Subcutaneous adipose tissue (tissue), 4 donors: Measurements from ENCODE around the gene PCYT2. TPM values are rescaled to one million over a fixed set of nuclear protein-coding genes. Genes with fewer than 3 reads are reported as not detected.

Experiments
- total RNA-seq, 4 donors: library from RNA; depleted of rRNA; stranded (reverse); fragments of >200 nt; gene quantifications; one replicate each; pipeline ENCODE4 v1.1.0, GENCODE V29; 2016
- TF ChIP-seq, protein P1 (sequence below): fragments of 450-650 bp; IDR thresholded peaks from one replicate; pipeline ENCODE4 v1.5.1; 2016; ENCODE audit warnings: low read depth, mild to moderate bottlenecking, control low read depth, antibody characterized with exemption, moderate library complexity

PCYT2 gene
- total RNA-seq, 4 donors from 2014 or later, result 23.8 to 130 (median 39.7) TPM

GRCh38 chr17:81933178-81933699 lies 22.0 kb upstream of the PCYT2 start:
- TF ChIP-seq, protein P1, sequence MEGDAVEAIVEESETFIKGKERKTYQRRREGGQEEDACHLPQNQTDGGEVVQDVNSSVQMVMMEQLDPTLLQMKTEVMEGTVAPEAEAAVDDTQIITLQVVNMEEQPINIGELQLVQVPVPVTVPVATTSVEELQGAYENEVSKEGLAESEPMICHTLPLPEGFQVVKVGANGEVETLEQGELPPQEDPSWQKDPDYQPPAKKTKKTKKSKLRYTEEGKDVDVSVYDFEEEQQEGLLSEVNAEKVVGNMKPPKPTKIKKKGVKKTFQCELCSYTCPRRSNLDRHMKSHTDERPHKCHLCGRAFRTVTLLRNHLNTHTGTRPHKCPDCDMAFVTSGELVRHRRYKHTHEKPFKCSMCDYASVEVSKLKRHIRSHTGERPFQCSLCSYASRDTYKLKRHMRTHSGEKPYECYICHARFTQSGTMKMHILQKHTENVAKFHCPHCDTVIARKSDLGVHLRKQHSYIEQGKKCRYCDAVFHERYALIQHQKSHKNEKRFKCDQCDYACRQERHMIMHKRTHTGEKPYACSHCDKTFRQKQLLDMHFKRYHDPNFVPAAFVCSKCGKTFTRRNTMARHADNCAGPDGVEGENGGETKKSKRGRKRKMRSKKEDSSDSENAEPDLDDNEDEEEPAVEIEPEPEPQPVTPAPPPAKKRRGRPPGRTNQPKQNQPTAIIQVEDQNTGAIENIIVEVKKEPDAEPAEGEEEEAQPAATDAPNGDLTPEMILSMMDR, result no peak

DNA sequence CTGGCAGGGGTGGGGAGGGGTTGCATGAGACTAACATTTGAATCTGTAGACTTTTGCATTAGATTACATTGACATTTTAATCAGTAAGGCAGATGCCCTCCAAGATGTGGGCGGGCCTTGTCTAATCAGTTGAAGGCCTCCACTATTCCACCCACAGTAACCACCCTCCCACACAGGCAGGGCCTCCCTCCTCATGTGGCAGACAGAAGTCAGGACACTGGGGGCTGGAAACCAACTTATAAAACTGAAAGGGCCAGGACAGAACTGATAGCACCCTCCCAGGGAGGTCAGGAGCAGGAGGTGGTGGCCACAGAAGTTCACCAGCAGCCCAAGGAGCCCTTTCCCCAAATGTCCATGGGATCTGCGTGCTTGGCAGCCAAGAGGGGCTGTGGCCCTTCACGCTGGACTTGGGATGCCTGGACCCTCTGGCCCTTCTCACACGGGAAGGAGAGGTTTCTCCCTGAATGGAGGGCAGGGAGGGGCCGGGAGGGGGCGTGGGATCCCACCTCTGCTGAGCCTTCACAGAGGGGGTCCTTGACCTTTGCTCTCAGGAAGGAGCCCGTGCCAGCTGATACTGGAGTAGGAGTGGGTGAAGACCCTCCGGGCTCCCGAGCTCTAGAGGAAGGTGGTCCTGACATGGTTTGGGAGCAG lies 21.3 kb upstream of the PCYT2 start:
- TF ChIP-seq, protein P1, result no peak

DNA sequence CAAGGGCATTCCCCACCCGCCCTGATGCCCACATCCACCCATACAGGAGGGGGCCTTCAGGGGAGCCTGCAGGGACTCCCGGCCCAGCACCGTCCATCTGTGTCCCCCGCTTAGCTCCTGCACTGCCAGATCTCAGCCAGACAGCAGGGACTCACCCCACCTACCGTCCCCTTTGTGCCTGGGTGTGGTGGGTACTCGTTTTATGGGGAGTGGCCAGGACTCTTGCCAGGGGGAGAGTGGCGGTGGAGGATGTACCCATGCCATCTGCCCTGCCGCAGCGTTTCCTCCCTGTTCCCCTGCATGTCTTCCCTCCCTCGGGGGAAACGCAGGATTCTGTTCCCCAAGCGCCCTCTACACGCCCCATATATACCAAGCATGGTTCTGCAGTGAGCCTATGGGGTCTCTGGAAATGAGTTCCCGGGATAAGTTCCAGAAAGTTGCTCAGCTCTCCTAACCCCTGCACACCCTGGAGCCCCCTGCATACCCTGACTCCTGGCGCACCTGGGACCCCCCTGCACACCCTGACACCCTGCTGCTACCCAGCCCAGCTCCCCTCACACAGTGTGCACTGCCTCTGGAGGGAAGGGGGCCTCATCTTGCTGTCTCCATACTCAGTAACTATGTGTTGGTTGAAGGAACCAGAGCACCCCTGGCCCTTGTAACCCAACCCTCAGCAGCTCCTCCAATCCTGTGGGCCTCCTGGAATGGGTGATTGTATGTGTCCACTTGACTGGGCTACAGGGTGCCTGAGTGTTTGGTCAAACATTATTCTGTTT lies 20.5 kb upstream of the PCYT2 start:
- TF ChIP-seq, protein P1, result no peak

DNA sequence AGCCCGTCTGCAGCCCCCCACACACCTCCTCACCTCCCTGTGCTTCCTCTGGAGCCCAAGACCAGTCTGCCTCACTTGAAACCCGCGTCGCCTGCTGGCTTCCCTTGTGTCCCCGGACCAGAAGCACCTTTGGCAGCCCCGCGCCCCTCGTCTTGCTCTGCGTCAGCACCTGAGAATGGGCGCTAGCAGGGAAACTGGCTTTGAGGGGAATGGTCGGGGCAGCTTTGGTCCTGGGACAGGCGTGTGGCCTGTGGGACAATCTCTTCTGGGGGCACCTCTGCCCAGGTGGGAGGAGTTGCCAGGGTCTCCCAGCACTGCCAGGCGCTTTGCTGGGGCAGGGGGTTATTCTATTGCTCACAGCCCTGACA lies 20.0 kb upstream of the PCYT2 start:
- TF ChIP-seq, protein P1, result no peak

- TF ChIP-seq, protein P1, result no peak
Measured at GRCh38 chr17:81930142-81931125, 19.2 kb upstream of the PCYT2 start.

DNA sequence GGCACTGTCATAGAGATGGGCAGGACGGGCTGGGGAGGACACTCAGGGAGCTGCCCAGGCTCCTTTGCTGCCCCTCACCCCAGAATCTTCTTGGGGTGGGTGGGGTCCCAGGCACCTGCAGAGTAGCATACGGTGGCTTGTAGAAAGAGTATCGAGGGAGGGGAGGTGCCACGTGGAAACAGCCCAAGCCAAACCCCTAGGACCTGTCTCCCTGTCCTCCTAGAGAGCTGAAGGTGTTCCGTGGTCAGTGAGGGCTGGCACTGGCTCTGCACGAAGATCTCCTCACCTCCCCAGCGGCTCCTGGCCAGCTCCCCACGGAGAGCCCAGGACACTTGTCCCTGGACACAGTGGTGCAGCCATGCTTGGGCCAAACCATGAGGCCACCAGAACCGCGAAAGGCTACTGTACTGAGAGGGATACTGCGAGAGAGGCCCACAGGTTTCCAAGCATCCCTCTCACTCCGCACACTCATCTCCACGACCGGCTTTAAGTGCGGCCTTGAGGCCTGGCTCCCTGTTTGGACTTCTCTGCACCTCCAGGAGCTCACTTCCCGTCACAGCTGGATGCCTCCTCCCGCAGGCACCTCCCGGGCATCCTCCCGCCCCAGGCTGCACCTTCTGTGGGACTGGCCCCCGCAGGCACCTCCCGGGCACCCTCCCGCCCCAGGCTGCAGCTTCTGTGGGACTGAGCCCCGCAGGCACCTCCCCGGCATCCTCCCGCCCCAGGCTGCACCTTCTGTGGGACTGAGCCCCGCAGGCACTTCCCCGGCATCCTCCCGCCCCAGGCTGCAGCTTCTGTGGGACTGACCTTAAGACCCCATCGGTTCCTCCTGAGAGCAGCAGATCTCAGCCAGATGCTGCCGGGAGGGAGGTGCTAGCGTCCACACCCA lies 18.3 kb upstream of the PCYT2 start:
- TF ChIP-seq, protein P1, result no peak
